Measurements from ENCODE around the gene AQP10.
"Not testable (repeated sequence)": the region's sequence is repeated elsewhere in the genome, so short reads cannot be mapped to it uniquely, and the experiment has no call there.

The AQP10 gene

DNA sequence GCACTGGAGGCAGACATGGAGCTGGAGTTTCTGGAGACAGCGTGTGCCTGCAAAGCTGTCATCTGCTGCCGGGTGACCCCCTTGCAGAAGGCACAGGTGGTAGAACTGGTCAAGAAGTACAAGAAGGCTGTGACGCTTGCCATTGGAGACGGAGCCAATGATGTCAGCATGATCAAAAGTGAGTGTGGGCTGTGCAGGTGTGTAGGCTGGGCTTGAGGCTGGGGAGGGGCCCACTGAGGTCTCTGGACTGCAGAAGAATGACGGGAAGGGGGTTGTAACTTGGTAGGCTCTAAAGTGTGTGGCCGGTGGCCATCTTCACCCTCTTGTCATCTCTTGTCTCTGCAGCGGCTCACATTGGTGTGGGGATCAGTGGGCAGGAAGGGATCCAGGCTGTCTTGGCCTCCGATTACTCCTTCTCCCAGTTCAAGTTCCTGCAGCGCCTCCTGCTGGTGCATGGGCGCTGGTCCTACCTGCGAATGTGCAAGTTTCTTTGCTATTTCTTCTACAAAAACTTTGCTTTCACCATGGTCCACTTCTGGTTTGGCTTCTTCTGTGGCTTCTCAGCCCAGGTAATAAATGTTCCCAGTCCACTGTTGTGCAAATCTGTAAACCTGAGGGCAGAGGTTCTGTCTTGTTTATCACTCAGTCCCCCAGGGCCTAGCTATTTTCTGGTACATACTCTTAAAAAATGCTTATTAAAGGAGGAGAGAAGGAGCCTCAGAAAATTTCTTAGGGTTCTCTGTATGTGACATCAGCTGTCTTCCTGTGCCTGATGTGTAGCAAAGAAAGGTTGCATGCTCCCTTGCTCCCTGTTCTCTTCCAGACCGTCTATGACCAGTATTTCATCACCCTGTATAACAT, 24.3 kb downstream of the AQP10 start:
- no peak for DNase-seq (ENCODE audit: low read depth, low spot score)

DNA sequence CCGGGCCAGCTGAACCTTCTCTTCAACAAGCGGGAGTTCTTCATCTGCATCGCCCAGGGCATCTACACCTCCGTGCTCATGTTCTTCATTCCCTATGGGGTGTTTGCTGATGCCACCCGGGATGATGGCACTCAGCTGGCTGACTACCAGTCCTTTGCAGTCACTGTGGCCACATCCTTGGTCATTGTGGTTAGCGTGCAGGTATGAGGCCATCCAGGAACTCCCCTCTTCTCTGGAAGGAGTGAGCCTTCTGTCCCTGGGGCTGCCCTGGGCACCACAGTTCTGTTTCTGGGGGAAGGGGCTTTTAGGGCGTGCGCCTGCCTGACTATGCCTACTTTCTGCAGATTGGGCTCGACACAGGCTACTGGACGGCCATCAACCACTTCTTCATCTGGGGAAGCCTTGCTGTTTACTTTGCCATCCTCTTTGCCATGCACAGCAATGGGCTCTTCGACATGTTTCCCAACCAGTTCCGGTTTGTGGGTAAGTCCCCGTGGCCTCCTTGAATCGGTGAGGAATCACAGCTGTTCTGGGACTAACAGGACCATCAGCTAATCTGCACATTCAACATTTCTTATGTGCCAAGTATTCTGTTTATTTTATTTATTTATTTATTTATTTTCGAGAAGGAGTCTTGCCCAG, 25.5 kb downstream of the AQP10 start:
- DNase-seq (ENCODE audit: low read depth, low spot score) = no peak

DNA sequence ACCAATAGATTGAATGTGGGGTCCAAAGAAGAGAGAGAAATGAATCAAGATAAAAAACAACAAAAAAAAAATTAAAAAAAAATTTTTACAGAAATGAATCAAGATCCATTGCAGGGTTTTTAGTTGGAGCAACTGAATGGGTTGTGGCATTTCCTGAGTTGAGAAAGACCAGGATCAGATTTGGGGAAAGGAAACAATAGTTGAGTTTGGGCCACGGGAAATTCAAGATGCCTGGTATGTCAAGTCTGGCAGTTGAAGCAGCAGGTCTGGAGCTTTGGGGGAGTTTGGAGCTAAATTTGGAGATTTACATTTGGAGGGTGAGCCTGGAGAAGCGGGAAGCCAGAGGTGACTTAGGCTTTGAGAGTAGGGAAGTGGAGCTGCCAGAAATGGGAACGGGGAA, 27.1 kb downstream of the AQP10 start:
- DNase-seq (ENCODE audit: low read depth, low spot score) = no peak

DNA sequence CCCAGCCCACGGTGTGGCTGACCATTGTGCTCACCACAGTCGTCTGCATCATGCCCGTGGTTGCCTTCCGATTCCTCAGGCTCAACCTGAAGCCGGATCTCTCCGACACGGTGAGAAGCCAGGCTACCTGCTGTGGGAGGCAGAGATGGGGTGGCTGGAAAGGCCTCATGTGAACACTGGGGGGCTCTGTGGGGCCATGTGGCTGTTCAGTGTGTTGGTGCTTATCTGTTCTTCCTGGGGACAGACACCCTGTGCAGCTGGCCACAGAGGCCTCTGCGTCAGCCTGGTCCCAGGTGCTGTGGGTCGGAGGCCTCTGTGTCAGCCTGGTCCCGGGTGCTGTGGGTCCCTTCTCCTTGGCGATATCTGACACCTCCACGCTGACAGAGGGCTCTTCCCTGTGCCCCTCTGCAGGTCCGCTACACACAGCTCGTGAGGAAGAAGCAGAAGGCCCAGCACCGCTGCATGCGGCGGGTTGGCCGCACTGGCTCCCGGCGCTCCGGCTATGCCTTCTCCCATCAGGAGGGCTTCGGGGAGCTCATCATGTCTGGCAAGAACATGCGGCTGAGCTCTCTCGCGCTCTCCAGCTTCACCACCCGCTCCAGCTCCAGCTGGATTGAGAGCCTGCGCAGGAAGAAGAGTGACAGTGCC, 27.7 kb downstream of the AQP10 start:
- DNase-seq (ENCODE audit: low read depth, low spot score) = no peak

DNA sequence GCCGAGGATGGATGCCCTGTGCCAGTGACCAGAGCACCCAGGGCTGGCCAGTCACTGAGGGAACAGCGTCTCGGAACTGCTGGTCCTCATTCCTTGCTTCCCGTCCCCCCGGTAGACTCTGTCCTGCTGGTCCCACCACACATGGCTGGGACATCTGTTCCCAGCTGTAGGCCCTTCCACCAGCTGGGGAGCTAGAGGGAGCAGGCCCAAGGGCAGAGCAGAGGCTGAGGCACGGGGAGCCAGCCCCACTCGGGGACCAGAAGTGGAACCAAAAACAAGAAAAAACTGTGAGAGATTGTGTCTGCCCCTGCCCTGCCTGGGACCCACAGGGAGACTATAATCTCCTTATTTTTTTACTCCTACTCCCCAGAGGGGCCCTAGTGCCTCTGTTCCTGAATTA, 28.2 kb downstream of the AQP10 start:
- no peak for DNase-seq (ENCODE audit: low read depth, low spot score)

DNA sequence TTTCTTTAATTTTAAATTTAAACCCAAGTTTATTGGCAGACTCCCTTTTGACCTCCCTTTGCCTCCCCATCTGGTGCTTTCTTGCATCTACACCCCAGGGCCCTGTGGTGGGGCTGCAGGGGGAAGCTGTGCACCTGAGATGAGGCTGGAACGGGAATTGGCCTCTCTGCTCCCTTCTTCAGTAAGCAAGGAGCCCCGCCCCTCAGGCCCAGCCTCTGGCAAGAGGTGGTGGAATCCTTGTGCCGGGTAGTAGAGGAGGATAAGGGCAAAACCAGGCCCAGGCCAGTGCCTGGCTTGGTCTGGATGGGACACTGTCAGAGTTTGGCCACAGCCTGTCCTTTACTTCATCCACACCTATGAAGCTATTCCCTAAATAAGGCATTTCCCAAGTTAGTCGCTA, 29.5 kb downstream of the AQP10 start:
- DNase-seq (ENCODE audit: low read depth, low spot score) = no peak

DNA sequence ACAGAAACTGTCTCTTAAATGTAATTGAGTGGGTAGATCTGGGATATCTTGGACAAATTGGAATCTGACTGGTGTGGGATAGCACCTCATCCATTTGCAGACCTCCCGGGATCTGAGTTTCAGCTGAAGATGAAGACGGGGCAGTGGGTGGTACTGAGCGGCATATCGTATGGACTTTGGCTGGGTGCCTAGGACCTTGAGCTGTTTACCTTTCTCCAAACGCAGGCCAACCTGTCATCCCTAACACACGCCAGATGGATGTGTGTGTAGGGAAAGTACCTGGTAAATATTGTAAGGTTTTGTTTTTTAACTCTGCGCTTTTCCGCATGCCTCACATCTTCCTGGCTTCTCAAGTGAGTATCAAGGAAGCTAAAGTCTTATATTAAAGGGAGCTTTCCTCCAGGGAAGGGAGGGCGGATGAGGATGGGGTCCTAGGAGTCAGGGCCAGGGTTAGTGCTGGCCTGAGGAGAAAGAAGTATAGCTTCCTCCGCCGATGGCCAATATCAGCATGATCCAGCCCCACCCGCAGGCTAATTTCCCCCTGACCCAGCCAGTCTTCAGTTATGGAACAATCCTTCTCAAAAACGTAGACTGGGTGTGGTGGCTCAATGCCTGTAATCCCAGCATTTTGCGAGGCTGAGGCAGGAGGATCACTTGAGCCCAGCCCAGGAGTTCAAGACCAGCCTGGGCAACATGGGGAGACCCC, 30.6 kb downstream of the AQP10 start:
- no peak for DNase-seq (ENCODE audit: low read depth, low spot score)

DNA sequence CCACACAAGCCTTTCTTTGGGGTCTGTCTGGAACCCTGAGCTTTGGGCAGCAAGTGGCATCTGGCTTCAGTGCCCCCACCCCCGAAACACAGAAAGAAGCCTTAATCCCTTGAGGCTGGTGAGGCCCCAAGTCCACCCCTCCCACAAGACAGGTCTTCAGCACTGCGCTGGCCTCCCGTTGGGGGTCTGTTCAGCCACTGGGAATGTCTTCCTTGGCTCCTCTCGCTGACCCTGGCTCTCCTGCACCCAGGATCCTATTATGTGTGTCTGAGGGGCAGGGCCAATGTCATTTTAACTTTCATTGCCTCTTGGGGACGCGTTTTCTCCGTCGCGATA, 31.3 kb downstream of the AQP10 start:
- DNase-seq (ENCODE audit: low read depth, low spot score) = no peak

DNA sequence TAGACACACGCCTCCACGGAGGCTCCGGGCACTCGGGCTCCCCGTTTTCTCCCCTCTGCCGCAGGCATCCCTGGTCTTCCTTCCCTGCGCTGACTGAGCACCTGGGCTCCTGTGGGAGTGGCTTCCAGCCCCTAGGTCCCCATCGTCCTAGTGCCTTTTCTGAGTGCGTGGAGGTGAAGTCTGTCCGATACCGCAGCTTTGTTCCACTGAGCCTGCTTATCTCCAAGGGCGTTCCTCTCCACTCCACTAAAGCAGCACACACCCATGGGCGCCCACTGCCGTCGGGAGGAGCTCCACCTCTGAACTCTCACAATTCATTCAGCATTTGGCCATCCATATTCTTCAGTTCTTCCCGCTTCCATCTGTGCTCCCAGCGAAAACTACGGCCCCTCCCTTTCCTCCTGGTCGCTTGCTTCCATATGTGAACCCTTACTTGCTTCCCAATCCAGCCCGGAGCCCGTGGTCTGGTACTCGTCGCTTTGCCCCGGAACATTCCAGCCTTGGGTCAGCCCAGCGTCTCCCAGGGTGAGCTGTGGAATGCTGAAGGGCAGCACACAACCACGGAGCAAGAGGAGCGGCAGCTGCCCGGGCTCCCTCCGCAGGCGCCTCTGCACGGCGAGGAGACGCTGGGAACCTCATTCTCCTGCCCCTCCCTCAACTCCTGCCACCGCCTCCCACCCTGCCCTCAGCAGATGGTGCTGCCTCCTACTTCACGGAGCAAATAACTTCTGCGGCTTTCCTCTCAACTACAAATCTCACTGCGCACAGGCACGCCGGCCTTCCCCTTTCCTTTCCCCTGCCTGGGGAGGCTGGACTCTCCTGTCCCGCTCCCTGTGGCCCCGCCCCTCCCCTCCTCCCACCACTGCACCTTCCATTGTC, 31.9 kb downstream of the AQP10 start:
- no peak for DNase-seq (ENCODE audit: low read depth, low spot score)

DNA sequence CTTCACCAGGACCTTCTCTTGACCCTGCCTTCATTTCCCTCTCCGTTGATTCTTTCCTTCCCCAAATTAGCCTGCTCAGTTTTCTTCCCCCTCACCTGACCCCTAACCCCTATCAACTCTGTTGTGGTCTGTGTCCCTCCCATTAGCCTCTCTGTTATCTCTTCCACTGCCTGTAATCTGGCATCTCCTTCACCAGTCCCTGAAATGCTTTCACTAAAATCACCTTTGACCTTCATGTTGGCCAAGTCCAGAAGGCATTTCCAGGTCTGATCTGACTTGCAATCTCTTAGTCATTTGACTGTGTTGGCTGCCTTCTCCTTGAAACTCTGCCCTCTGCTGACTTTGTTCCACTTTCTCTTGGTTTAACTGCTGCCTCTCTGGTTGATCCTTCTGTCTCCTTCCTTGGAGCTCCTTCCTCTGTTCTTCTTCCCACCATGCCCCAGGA, 32.6 kb downstream of the AQP10 start:
- DNase-seq (ENCODE audit: low read depth, low spot score) = no peak

DNA sequence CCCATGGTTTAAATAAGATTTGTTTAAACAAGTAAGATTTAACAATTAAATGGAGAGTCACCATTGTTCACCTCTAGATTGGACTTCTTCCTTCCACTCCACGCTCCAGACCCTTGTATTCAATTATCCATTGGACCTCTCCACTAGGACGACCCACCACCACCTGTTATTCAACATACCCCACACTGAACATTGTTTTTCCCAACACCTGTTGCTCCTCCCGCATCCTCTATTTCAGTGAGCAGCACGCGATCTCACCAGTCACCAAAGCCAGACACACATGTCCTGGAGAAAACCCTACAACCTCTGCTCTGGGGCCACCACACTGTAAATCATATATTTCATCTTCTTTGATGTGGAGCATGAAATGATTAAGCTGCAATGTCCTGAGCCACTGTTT, 33.1 kb downstream of the AQP10 start:
- DNase-seq (ENCODE audit: low read depth, low spot score) = no peak

DNA sequence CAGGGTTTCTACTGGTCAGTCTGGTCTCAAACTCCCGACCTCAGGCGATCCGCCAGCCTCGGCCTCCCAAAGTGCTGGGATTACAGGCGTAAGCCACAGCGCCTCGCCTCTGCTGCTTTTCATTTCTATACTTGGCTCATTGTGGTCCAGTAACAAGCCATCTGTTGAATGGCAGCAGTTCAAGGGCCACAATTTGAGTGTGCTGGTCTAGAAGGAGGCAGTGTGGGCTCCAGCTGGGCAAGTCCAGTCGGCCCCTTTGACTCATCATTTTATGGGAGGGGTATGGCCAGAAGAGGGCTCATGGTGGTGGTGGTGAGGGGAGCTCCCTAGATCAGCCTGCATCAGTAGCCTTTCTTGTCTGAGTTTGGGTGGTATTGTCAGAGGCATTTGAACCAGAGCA, 37.6 kb downstream of the AQP10 start:
- no peak for DNase-seq (ENCODE audit: low read depth, low spot score)

DNA sequence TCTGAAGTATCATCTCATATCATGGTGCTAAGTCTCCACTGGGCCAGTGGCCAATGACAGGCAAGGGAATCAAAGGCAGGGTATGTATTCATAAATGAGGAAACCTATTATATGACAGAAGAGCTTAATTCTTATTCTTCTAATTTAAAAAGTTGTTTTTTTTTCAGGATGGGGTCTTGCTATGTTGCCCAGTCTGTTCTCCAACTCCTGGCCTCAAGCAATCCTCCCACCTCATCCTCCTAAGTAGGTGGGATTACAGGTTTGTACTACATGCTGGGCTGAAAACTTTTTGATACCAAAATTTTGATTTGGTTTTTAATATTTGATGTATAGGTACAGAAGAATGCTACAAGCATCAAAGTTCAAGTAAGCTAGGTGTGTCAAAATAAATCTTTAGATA, 39.4 kb downstream of the AQP10 start:
- DNase-seq (ENCODE audit: low read depth, low spot score) = no peak

DNA sequence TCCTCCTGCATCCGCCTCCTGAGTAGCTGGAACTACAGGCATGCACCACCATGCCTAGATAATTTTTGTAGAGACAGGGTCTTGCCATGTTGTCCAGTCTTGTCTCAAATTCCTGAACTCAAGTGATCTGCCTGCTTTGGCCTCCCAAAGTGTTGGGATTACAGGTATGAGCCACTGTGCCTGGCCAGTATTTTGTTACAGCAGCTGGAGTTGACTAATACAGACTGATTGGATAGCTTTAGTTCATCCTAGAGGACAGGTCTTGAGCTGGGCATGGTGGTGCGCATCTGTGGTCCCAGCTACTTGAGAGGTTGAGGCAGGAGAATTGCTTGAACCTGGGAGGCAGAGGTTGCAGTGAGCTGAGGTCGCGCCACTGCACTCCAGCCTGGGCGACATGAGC, 40.0 kb downstream of the AQP10 start:
- not testable (repeated sequence) for DNase-seq (ENCODE audit: low read depth, low spot score)

DNA sequence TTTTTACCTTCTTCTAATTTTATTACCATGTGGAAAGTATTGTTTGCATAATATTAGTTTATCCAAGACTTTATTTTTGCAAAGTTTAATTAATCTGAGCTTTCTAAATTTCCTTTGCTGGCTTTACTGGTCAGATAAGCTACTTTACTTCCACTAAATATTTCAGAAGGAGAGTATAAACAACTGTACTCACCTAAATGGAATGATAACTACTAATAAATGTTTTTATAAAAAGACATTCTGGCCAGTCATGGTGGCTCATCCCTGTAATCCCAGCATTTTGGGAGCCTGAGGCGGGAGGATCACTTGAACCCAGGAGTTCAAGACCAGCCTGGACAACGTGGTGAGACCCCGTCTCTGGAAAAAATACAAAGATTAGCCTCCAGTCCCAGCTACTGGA, 40.5 kb downstream of the AQP10 start:
- DNase-seq (ENCODE audit: low read depth, low spot score) = no peak

DNA sequence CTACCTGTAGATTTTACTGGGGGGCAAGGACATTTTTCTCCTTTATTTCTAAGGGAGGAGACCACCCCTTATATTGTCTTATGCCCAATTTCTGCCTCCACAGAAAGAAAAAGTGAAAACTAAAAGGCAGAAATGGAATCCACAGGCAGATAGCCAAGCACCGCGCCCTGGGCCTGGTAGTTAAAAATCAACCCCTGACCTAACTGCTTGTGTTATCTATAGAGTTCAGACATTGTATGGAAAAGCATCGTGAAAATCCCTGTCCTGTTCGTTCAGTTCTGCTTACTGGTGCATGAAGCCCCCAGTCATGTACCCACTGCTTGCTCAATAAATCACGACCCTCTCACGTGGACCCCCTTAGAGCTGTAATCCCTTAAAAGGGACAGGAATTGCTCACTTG, 50.5 kb downstream of the AQP10 start:
- no peak for DNase-seq (ENCODE audit: low read depth, low spot score)

DNA sequence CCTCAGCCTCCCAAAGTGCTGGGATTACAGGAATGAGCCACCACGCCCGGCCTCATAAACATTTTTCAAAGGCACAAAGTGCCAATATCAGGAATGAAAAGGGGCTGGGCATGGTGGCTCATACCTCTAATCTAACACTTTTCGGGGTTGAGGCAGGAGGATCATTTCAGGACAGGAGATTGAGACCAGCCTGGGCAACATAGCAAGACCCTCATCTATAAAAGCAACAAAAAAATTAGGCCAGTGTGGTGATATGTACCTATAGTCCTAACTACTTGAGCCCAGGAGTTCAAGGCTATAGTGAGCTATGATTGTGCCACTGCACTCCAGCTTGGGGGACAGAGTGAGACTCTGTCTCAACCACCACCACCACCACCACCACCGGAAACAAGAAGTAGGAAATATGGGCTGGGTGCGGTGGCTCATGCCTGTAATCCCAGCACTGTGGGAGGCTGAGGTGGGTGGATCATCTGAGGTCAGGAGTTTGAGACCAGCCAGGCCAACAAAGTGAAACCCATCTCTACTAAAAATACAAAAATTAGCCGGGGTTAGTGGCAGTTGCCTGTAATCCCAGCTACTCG, 53.0 kb downstream of the AQP10 start:
- DNase-seq (ENCODE audit: low read depth, low spot score) = not testable (repeated sequence)

Measured in iPS DF 19.7 (cell line).